ENCODE measurements around the gene FOXP3.
"Not testable (repeated sequence)": the region's sequence is repeated elsewhere in the genome, so short reads cannot be mapped to it uniquely, and the experiment has no call there.

The FOXP3 gene
- 0.04 to 0.10 reads per million in 2 donors for total RNA-seq

- no peak for DNase-seq
Observed at GRCh38 chrX:49264460-49264859, at the start of gene FOXP3. FOXP3 (minus strand) TSS chrX:49264710; CDS start chrX:49258505, 6,205 bp downstream.

GRCh38 chrX:49312176-49312575 lies 47.7 kb upstream of the FOXP3 start:
- DNase-seq = no peak

- DNase-seq = no peak
Observed at GRCh38 chrX:49310371-49310770, 45.9 kb upstream of the FOXP3 start.

GRCh38 chrX:49309401-49309981 lies 45.0 kb upstream of the FOXP3 start:
- no peak for DNase-seq

GRCh38 chrX:49308604-49309269 lies 44.2 kb upstream of the FOXP3 start:
- DNase-seq = no peak

GRCh38 chrX:49307775-49308174 lies 43.3 kb upstream of the FOXP3 start:
- DNase-seq = not testable (repeated sequence)

- no peak for DNase-seq
Observed at GRCh38 chrX:49303346-49303745, 38.8 kb upstream of the FOXP3 start, which contains the start of gene GAGE10. GAGE10 (plus strand) TSS chrX:49303646; CDS start chrX:49304860, 1,214 bp downstream.

- no peak for DNase-seq
Observed at GRCh38 chrX:49300703-49301102, 36.2 kb upstream of the FOXP3 start.

GRCh38 chrX:49299293-49299692 lies 34.8 kb upstream of the FOXP3 start:
- not testable (repeated sequence) for DNase-seq

GRCh38 chrX:49292400-49293362 lies 28.2 kb upstream of the FOXP3 start:
- DNase-seq = no peak

GRCh38 chrX:49291615-49292337 lies 27.3 kb upstream of the FOXP3 start:
- no peak for DNase-seq

- no peak for DNase-seq
Observed at GRCh38 chrX:49290215-49290614, 25.7 kb upstream of the FOXP3 start.

GRCh38 chrX:49287665-49288064 lies 23.2 kb upstream of the FOXP3 start:
- no peak for DNase-seq

- DNase-seq = no peak
Observed at GRCh38 chrX:49286581-49286980, 22.1 kb upstream of the FOXP3 start.

GRCh38 chrX:49286136-49286535 lies 21.6 kb upstream of the FOXP3 start:
- DNase-seq = no peak

GRCh38 chrX:49284212-49284611 lies 19.7 kb upstream of the FOXP3 start:
- DNase-seq = no peak

GRCh38 chrX:49282647-49283011 lies 18.1 kb upstream of the FOXP3 start:
- DNase-seq = no peak

GRCh38 chrX:49278081-49278480 lies 13.6 kb upstream of the FOXP3 start:
- DNase-seq = no peak

GRCh38 chrX:49277535-49277830 lies 13.0 kb upstream of the FOXP3 start:
- DNase-seq = no peak

GRCh38 chrX:49276671-49277534 lies 12.4 kb upstream of the FOXP3 start:
- DNase-seq = no peak

- no peak for DNase-seq
Observed at GRCh38 chrX:49276207-49276606, 11.7 kb upstream of the FOXP3 start.

GRCh38 chrX:49273181-49273727 lies 8.7 kb upstream of the FOXP3 start:
- DNase-seq = no peak

All from activated gamma-delta T cell (primary cell).